ENCODE results near the gene MAP3K12.

Gene MAP3K12

GRCh38 chr12:53467082-53467481 is 32.2 kb downstream of the MAP3K12 start:
- H3K27ac Mint-ChIP-seq (ENCODE audit: low read depth), result no peak overlapping the region
- H3K36me3 Mint-ChIP-seq (ENCODE audit: insufficient read depth), result peaks cover 100% of the 10 kb centered on the region
- ATAC-seq (replicated peaks; ENCODE audit: extremely low read depth, poor library complexity, severe bottlenecking), result no peak
- H3K27me3 Mint-ChIP-seq, result no peaks in the 10 kb centered on the region
- no peak overlapping the region for H3K4me3 Mint-ChIP-seq
- no peak for DNase-seq (ENCODE audit: low spot score in 2 of 2)
- peaks cover 48% of the 10 kb centered on the region for H3K4me1 Mint-ChIP-seq
- H3K9me3 Mint-ChIP-seq, result no peaks in the 10 kb centered on the region

GRCh38 chr12:53466640-53467039 is 32.6 kb downstream of the MAP3K12 start:
- Mint-ChIP-seq H3K9me3 (no peaks in the 10 kb centered on the region), H3K27ac (ENCODE audit: low read depth) (no peak overlapping the region), H3K4me1 (peaks cover 44% of the 10 kb centered on the region), H3K36me3 (ENCODE audit: insufficient read depth) (peaks cover 100% of the 10 kb centered on the region), H3K4me3 (no peak overlapping the region), H3K27me3 (no peaks in the 10 kb centered on the region)
- DNase-seq (ENCODE audit: low spot score in 2 of 2) (no peak), ATAC-seq (replicated peaks; ENCODE audit: extremely low read depth, poor library complexity, severe bottlenecking) (no peak)

- Mint-ChIP-seq H3K4me1 (peaks cover 42% of the 10 kb centered on the region), H3K27me3 (no peaks in the 10 kb centered on the region), H3K9me3 (no peaks in the 10 kb centered on the region), H3K36me3 (ENCODE audit: insufficient read depth) (peaks cover 100% of the 10 kb centered on the region), H3K4me3 (no peak overlapping the region), H3K27ac (ENCODE audit: low read depth) (peak overlapping the region; percentile 41)
- no peak for DNase-seq (ENCODE audit: low spot score in 2 of 2)
- no peak for ATAC-seq (replicated peaks; ENCODE audit: extremely low read depth, poor library complexity, severe bottlenecking)
Measured at GRCh38 chr12:53465679-53466078, 33.6 kb downstream of the MAP3K12 start.

- Mint-ChIP-seq H3K9me3 (no peaks in the 10 kb centered on the region), H3K27me3 (no peaks in the 10 kb centered on the region), H3K36me3 (ENCODE audit: insufficient read depth) (peaks cover 100% of the 10 kb centered on the region), H3K27ac (ENCODE audit: low read depth) (peak overlapping the region; percentile 41), H3K4me3 (no peak overlapping the region), H3K4me1 (peaks cover 49% of the 10 kb centered on the region)
- DNase-seq (ENCODE audit: low spot score in 2 of 2), result no peak
- no peak for ATAC-seq (replicated peaks; ENCODE audit: extremely low read depth, poor library complexity, severe bottlenecking)
Measured at GRCh38 chr12:53464685-53465418, 34.4 kb downstream of the MAP3K12 start.

- H3K27ac Mint-ChIP-seq (ENCODE audit: low read depth), result peak overlapping the region; percentile 79
- no peaks in the 10 kb centered on the region for H3K9me3 Mint-ChIP-seq
- H3K27me3 Mint-ChIP-seq, result no peaks in the 10 kb centered on the region
- peaks cover 52% of the 10 kb centered on the region for H3K4me1 Mint-ChIP-seq
- H3K36me3 Mint-ChIP-seq (ENCODE audit: insufficient read depth), result peaks cover 99% of the 10 kb centered on the region
- ATAC-seq (replicated peaks; ENCODE audit: extremely low read depth, poor library complexity, severe bottlenecking) (no peak), DNase-seq (ENCODE audit: low spot score in 2 of 2) (no peak)
- no peak overlapping the region for H3K4me3 Mint-ChIP-seq
Measured at GRCh38 chr12:53463802-53464560, 35.3 kb downstream of the MAP3K12 start.

GRCh38 chr12:53462935-53463334 is 36.3 kb downstream of the MAP3K12 start:
- ATAC-seq (replicated peaks; ENCODE audit: extremely low read depth, poor library complexity, severe bottlenecking), result no peak
- no peak for DNase-seq (ENCODE audit: low spot score in 2 of 2)
- Mint-ChIP-seq H3K36me3 (ENCODE audit: insufficient read depth) (peaks cover 99% of the 10 kb centered on the region), H3K27me3 (no peaks in the 10 kb centered on the region), H3K4me3 (no peak overlapping the region), H3K4me1 (peaks cover 52% of the 10 kb centered on the region), H3K27ac (ENCODE audit: low read depth) (no peak overlapping the region), H3K9me3 (no peaks in the 10 kb centered on the region)

- Mint-ChIP-seq H3K4me3 (no peak overlapping the region), H3K4me1 (peaks cover 46% of the 10 kb centered on the region)
Measured at GRCh38 chr12:53461591-53461990, 37.7 kb downstream of the MAP3K12 start.

GRCh38 chr12:53461059-53461458 is 38.2 kb downstream of the MAP3K12 start:
- H3K36me3 Mint-ChIP-seq (ENCODE audit: insufficient read depth), result peaks cover 94% of the 10 kb centered on the region
- no peaks in the 10 kb centered on the region for H3K9me3 Mint-ChIP-seq
- ATAC-seq (replicated peaks; ENCODE audit: extremely low read depth, poor library complexity, severe bottlenecking) (no peak), DNase-seq (ENCODE audit: low spot score in 2 of 2) (no peak)
- H3K27me3 Mint-ChIP-seq, result no peaks in the 10 kb centered on the region
- no peak overlapping the region for H3K4me3 Mint-ChIP-seq
- H3K27ac Mint-ChIP-seq (ENCODE audit: low read depth), result peak overlapping the region; percentile 29
- H3K4me1 Mint-ChIP-seq, result peaks cover 44% of the 10 kb centered on the region

More at GRCh38 chr12:53461591-53461990, 37.7 kb downstream of the MAP3K12 start:
- Mint-ChIP-seq H3K36me3 (ENCODE audit: insufficient read depth) (peaks cover 94% of the 10 kb centered on the region), H3K9me3 (no peaks in the 10 kb centered on the region), H3K27me3 (no peaks in the 10 kb centered on the region), H3K27ac (ENCODE audit: low read depth) (no peak overlapping the region)
- ATAC-seq (replicated peaks; ENCODE audit: extremely low read depth, poor library complexity, severe bottlenecking), result no peak
- no peak for DNase-seq (ENCODE audit: low spot score in 2 of 2)

GRCh38 chr12:53459097-53459496 is 40.2 kb downstream of the MAP3K12 start:
- no peak for DNase-seq (ENCODE audit: low spot score in 2 of 2)
- Mint-ChIP-seq H3K36me3 (ENCODE audit: insufficient read depth) (peaks cover 94% of the 10 kb centered on the region), H3K9me3 (no peaks in the 10 kb centered on the region), H3K4me3 (peak overlapping the region; percentile 28), H3K27me3 (no peaks in the 10 kb centered on the region), H3K27ac (ENCODE audit: low read depth) (no peak overlapping the region), H3K4me1 (peaks cover 46% of the 10 kb centered on the region)
- no peak for ATAC-seq (replicated peaks; ENCODE audit: extremely low read depth, poor library complexity, severe bottlenecking)

- Mint-ChIP-seq H3K4me1 (peaks cover 41% of the 10 kb centered on the region), H3K27me3 (no peaks in the 10 kb centered on the region), H3K27ac (ENCODE audit: low read depth) (no peak overlapping the region), H3K36me3 (ENCODE audit: insufficient read depth) (peaks cover 90% of the 10 kb centered on the region), H3K9me3 (no peaks in the 10 kb centered on the region), H3K4me3 (no peak overlapping the region)
- DNase-seq (ENCODE audit: low spot score in 2 of 2) (no peak), ATAC-seq (replicated peaks; ENCODE audit: extremely low read depth, poor library complexity, severe bottlenecking) (no peak)
Measured at GRCh38 chr12:53456654-53457366, 42.4 kb downstream of the MAP3K12 start.

- Mint-ChIP-seq H3K27me3 (no peaks in the 10 kb centered on the region), H3K4me3 (peak overlapping the region; percentile 88), H3K36me3 (ENCODE audit: insufficient read depth) (peaks cover 71% of the 10 kb centered on the region)
Measured at GRCh38 chr12:53454707-53455106, 44.6 kb downstream of the MAP3K12 start.

GRCh38 chr12:53453953-53454640 is 45.2 kb downstream of the MAP3K12 start:
- ATAC-seq (replicated peaks; ENCODE audit: extremely low read depth, poor library complexity, severe bottlenecking) (no peak), DNase-seq (ENCODE audit: low spot score in 2 of 2) (no peak)
- H3K27ac Mint-ChIP-seq (ENCODE audit: low read depth), result peak overlapping the region; percentile 97
- no peaks in the 10 kb centered on the region for H3K27me3 Mint-ChIP-seq
- peak overlapping the region; percentile 88 for H3K4me3 Mint-ChIP-seq
- no peaks in the 10 kb centered on the region for H3K9me3 Mint-ChIP-seq
- peaks cover 30% of the 10 kb centered on the region for H3K4me1 Mint-ChIP-seq
- peaks cover 68% of the 10 kb centered on the region for H3K36me3 Mint-ChIP-seq (ENCODE audit: insufficient read depth)

More at GRCh38 chr12:53454707-53455106, 44.6 kb downstream of the MAP3K12 start:
- H3K27ac Mint-ChIP-seq (ENCODE audit: low read depth), result no peak overlapping the region
- no peaks in the 10 kb centered on the region for H3K9me3 Mint-ChIP-seq
- H3K4me1 Mint-ChIP-seq, result peaks cover 31% of the 10 kb centered on the region
- DNase-seq (ENCODE audit: low spot score in 2 of 2) (no peak), ATAC-seq (replicated peaks; ENCODE audit: extremely low read depth, poor library complexity, severe bottlenecking) (no peak)
